AG10803 (cell line): ENCODE measurements around the gene ALG11.
"Not testable (repeated sequence)": the region's sequence is repeated elsewhere in the genome, so short reads cannot be mapped to it uniquely, and the experiment has no call there.

Experiments used
- DNase-seq: peaks from one replicate; pipeline ENCODE4 v3.0.0; 2010; ENCODE audit warnings: low read depth
- H3K4me3 ChIP-seq: 2 replicates; pipeline ENCODE4 v1.5.1; 2011; ENCODE audit warnings: mild to moderate bottlenecking, low read length, control low read depth
- TF ChIP-seq, protein P1 (sequence below): conservative IDR thresholded peaks from 2 replicates; pipeline ENCODE4 v1.5.1; 2011; ENCODE audit warnings: mild to moderate bottlenecking, low read length, control low read depth, inconsistent platforms

Gene ALG11

DNA sequence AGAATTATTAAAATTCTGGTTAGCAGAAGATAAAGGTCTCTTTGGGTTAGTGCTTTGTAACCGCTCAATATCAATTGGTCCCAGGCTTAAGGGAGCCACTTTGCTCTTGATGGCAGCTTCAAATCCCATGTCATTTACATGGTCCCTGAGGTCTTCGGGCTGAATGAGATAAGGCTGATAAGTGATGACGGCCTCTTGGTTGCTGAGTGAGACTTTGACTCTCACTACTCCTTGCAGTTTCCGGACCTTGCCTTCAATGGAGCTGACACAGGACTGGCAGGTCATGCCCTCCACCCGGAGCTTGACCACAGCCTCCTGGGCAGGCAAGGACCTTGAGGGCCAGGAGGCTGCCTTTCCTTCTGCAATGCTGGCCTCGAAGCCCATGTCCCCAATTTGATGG is 37.7 kb upstream of the ALG11 start:
- no peak overlapping the region for H3K4me3 ChIP-seq
- DNase-seq: no peak
- TF ChIP-seq, protein P1, sequence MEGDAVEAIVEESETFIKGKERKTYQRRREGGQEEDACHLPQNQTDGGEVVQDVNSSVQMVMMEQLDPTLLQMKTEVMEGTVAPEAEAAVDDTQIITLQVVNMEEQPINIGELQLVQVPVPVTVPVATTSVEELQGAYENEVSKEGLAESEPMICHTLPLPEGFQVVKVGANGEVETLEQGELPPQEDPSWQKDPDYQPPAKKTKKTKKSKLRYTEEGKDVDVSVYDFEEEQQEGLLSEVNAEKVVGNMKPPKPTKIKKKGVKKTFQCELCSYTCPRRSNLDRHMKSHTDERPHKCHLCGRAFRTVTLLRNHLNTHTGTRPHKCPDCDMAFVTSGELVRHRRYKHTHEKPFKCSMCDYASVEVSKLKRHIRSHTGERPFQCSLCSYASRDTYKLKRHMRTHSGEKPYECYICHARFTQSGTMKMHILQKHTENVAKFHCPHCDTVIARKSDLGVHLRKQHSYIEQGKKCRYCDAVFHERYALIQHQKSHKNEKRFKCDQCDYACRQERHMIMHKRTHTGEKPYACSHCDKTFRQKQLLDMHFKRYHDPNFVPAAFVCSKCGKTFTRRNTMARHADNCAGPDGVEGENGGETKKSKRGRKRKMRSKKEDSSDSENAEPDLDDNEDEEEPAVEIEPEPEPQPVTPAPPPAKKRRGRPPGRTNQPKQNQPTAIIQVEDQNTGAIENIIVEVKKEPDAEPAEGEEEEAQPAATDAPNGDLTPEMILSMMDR: no peak

DNA sequence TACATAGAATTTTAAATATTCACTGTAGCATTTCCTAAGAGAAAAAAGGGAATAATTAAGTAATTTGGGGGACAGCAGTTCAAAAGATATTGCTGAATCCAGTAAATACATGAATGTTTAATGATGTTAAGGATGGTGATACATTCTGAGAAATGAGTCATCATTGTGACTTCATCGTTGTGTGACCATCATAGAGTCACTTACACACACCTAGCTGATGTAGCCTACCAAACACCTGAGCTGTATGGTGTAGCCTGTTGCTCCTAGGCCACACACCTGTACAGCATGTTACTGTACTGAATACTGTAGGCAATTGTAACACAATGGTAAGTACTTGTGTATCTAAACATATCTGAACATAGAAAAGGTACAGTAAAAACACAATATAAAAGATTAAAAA is 35.8 kb upstream of the ALG11 start:
- H3K4me3 ChIP-seq: no peak overlapping the region
- no peak for DNase-seq
- TF ChIP-seq, protein P1: no peak

DNA sequence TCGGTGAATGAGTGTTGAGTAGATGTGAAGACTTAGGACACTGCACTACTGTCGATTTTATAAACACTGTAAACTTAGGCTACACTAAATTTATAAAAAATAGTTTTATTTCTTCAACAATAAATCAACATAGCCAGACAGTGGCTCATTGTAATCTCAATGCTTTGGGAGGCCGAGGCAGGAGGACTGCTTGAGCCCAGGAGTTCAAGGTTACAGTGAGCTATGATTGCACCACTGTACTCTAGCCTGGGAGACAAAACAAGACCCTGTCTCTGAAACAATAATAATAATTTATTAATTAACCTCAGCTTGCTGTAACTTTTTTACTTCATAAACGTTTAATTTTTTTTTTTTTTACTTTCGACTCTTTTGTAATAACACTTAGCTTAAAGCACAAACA is 35.3 kb upstream of the ALG11 start:
- TF ChIP-seq, protein P1: no peak
- no peak overlapping the region for H3K4me3 ChIP-seq
- no peak for DNase-seq

DNA sequence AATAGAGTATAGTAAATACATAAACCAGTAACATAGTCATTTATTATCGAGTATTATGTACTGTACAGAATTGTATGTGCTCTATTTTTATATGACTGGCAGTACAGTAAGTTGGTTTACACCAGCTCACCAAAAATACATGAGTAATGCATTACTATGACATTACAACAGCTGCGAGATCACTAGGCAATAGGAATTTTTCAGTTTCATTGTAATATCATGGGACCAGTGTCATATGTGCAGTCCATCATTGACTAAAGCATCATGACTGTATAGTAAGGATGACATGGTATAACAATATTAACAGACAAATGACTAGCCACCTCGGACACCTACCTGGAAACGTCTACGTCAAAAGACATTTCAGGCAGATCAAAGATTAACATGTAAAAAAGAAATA is 34.6 kb upstream of the ALG11 start:
- no peak for DNase-seq
- TF ChIP-seq, protein P1: no peak
- H3K4me3 ChIP-seq: no peak overlapping the region

DNA sequence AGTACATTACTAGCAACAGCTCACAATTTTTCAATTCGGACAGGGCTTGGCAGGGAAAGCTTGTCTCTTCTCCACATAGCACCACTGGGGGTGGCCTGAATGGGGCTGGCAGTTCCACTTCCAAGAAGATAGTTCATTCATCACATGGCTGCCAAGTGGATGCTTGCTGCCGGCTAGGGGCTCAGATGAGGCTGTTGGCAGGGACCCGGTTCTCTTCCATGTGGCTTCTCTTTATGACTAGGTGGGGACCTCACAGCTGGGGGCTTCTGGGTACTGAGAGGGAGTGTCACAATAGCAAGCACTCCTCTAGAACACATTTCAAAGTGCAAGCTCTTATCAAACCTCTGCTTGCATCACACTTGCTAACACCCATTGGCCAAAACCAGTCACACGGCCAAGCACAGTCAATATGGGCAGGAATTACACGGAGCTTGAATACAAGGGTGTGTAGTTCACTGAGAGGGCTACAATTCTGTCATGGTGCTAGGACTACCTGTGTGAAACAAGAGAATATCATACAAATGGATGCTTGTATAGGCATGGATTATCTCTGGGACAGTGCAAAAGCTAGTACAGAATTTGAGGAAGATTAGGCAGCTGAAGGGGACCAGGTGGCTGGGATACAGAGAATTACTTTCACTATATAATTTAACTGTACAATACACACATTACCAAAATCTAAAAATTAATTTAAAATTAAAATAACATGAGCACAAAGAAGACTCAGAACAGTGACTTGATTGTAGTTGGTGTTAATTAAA is 33.2 kb upstream of the ALG11 start:
- TF ChIP-seq, protein P1: no peak
- H3K4me3 ChIP-seq: no peak overlapping the region
- DNase-seq: no peak

DNA sequence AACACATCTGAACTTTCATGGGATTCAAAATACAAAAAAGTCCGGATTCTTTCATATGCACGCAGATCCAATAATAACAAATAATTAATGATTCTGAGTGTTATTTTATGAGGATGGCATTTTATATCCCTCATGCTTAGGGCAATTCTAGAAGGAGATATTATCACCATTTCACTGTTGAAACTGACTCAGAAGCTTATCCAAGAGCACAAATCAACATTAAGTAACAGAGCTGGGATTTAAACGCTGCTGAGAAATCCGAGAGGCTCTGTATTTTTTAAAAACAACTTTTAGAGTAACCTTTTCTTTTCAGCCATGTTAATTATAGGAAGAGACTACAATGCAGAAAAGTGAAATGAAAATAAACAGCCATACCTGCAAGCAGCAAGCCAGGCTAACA is 31.3 kb upstream of the ALG11 start:
- no peak for DNase-seq
- TF ChIP-seq, protein P1: no peak
- no peak overlapping the region for H3K4me3 ChIP-seq

DNA sequence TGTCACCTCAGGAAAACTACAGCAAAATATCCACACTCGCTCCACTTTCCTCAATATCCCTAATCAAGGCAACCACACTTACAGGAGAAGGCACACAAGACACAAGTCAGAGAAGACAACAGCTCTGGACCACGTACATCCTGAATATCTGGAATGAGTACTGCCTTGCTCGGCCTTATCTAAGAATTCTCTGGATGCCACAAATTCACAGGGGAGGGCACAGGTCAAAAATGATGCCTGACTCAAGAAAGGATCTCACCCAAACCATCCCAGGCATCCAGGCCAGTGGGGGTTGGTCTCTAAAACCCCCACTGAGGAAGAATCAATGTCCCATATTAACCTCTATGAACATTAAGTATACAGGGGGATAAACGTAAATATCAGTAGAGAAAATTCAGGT is 30.8 kb upstream of the ALG11 start:
- no peak for DNase-seq
- TF ChIP-seq, protein P1: no peak
- H3K4me3 ChIP-seq: no peak overlapping the region

DNA sequence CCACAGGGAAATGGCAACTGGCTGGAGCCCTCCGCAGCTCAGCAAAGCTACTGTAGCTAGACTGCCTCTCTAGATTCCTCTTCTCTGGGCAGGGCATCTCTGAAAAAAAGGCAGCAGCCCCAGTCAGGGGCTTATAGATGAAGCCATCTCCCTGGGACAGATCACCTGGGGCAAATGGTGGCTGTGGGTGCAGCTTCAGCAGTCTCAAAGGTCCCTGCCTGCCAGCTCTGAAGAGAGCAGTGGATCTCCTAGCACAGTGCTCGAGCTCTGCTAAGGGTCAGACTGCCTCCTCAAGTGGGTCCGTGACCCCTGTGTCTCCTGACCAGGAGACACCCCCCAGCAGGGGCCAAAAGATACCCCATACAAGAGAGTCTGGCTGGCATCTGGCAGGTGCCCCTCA is 28.9 kb upstream of the ALG11 start:
- not testable (repeated sequence) for DNase-seq, H3K4me3 ChIP-seq

DNA sequence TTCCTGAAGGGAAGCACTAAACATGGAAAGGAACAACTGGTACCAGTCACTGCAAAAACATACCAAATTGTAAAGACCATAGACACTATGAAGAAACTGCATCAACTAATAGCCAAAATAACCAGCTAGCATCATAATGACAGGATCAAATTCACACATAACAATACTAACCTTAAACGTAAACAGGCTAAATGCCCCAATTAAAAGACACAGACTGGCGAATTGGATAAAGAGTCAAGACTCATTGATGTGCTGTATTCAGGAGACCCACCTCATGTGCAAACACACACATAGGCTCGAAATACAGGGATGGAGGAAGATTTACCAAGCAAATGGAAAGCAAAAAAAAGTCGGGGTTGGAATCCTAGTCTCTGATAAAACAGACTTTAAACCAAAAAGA is 27.3 kb upstream of the ALG11 start:
- DNase-seq, H3K4me3 ChIP-seq: not testable (repeated sequence)
